HT-29 (cell line): ENCODE data around the gene PDLIM7. TPM values are rescaled to one million over a fixed set of nuclear protein-coding genes. Genes with fewer than 3 reads are reported as not detected.
A peak's percentile ranks its signal among the peaks of the same experiment; 100 is the strongest.
"Not testable (repeated sequence)": the region's sequence is repeated elsewhere in the genome, so short reads cannot be mapped to it uniquely, and the experiment has no call there.

ENCODE experiments used
- DNase-seq: peaks from one replicate; pipeline ENCODE4 v3.0.0-alpha.2; 2015; ENCODE audit warnings: low spot score
- total RNA-seq: library from RNA; depleted of rRNA; stranded (reverse); fragments of >200 nt; shearing (Covaris generic); gene quantifications from 2 replicates; pipeline ENCODE4 v1.2.3, GENCODE V29; 2014

PDLIM7 gene
- total RNA-seq, 1 experiment from 2014 or later = 32.2 TPM

- DNase-seq = no peak
These were observed 5.2 kb downstream of the PDLIM7 start for GRCh38 chr5:177491983-177492746.

GRCh38 chr5:177491429-177491945 lies 5.9 kb downstream of the PDLIM7 start:
- peak; percentile 46 for DNase-seq

GRCh38 chr5:177490992-177491391 lies 6.4 kb downstream of the PDLIM7 start:
- no peak for DNase-seq

DNA sequence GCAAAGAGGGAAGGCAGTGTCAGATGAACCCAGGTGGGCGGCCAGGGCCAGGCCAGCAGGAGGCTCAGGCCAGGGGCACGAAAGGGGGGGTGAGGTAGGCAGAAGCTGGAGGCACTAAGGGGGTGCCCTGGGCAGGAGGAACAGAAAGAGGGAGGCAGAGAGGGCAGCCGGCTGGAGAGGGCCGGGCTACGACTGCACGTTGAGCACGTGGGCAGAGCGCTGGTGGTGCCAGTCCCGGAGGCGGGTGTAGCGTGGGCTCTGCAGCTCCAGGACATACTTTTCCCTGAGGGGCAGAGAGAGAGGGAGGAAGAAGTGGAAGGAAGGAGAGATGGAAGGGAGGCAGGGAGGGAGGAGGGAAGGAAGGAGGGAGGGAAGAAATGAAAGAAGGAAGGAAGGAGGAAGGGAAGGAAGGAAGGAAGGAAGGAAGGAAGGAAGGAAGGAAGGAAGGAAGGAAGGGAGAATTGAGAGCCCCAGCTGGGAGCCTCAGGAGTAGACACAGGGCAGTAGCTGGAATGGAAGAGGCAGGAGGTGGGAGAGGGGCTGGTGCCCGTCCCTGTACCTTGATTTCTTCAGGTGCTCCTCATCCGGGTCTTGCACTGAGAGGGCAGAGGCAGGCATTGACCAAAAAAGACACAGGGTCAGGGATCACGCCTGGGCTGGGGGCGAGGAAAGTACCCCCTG lies 7.0 kb downstream of the PDLIM7 start:
- DNase-seq = no peak

GRCh38 chr5:177489119-177489716 lies 8.2 kb downstream of the PDLIM7 start:
- no peak for DNase-seq

DNA sequence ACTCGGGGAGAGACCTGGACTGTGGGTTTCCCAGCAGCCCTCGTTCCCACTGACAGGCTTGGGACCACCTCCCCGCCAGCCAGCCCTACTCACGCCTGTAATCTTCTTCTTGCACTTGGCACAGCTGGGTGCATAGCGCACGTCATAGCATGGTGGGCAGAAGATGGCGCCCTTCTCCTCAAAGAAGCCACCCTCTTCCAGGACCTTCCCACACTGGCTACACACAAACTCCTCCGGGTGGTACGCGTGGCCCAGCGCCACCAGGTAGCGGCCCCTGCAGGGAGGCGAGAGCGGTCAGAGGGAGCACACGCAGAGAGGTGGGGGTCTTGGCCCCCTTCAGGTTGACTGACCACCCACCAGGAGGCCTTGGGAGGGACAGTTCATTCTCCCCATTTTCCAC lies 9.4 kb downstream of the PDLIM7 start:
- DNase-seq = no peak

DNA sequence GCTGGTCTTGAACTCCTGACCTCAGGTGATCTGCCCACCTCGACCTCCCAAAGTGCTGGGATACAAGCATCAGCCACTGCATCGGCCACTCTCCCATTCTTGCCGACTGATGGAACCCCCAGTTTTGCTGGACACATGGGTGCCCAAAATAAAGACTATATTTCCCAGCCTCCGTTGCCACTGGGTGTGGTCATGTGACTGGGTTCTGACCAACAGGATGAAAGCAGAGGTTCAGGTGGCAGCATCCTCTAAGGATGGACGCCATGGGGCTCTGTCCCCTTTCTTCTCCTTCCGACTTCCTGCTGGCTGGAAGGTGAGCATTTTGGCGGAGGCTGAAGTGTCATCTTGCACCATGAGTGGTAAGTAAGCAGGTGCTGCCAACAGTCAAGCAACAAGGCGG lies 10.3 kb downstream of the PDLIM7 start:
- no peak for DNase-seq

GRCh38 chr5:177486256-177486655 lies 11.1 kb downstream of the PDLIM7 start:
- DNase-seq = no peak

GRCh38 chr5:177485753-177486152 lies 11.7 kb downstream of the PDLIM7 start:
- DNase-seq = not testable (repeated sequence)

GRCh38 chr5:177484902-177485549 lies 12.4 kb downstream of the PDLIM7 start:
- DNase-seq = no peak

DNA sequence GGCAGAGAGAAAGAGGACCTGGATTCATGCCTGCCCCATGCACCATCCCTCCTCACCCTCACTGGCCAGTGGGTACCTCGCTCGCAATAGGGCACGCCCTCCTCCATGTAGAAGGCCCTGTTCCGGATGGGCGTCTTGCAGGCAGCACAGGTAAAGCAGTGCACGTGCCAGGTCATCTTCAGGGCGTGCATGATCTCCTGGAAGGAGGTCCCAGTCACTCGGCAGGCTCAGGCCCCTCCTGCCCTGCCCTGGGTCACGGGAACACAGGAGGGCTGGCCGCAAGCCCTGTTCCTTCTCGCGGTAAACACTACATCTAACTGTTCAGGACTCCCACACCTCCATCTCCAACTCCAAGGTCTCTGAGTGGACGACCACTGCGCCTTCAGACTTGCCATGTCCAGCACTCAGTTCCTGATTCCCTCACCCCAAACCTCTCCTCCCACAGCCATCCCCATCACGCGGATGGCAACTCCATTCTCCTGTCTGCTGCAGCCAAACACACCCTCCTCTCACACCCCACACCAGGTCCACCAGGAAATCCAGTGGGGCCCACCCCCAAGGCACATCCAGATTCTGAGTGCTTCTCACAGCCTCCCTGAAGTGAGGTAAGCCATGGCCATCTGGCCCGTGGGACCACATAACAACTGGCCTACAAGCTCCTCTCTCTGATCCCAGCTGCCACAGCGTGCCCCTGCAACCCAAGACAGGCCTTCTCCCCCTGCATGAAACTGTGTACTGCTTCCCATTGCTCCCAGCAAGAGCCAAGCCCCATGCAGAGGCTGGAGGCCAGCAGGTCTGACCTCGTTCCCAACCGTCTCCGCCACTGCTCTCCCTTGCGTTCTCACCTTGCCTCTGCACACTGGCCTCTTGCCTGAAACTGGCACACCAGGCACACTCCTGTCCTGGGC lies 13.2 kb downstream of the PDLIM7 start:
- DNase-seq = no peak

GRCh38 chr5:177483042-177483441 lies 14.4 kb downstream of the PDLIM7 start:
- DNase-seq = no peak

GRCh38 chr5:177482359-177482795 lies 15.0 kb downstream of the PDLIM7 start:
- DNase-seq = no peak

DNA sequence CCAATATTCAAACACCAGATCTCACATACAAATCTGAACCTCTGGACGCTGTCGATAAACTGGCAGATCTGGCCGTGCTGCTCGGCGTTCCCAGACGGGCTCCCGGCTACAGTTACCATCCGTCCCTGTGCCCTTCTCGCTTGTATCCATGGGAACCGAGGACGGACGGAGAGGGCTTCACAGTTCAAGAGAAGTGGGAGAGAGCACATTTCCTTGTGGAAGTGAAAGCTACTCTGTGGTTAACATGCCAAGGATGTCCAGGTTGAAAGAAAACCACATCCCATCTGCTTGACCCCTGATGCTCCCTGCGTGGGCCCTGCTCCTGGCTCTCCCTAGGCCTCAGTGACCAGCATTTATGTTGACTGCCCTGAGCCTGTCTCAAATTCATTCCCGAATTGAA lies 17.6 kb downstream of the PDLIM7 start:
- DNase-seq = no peak

- DNase-seq = no peak
These were observed 18.4 kb downstream of the PDLIM7 start for GRCh38 chr5:177478711-177479646.

DNA sequence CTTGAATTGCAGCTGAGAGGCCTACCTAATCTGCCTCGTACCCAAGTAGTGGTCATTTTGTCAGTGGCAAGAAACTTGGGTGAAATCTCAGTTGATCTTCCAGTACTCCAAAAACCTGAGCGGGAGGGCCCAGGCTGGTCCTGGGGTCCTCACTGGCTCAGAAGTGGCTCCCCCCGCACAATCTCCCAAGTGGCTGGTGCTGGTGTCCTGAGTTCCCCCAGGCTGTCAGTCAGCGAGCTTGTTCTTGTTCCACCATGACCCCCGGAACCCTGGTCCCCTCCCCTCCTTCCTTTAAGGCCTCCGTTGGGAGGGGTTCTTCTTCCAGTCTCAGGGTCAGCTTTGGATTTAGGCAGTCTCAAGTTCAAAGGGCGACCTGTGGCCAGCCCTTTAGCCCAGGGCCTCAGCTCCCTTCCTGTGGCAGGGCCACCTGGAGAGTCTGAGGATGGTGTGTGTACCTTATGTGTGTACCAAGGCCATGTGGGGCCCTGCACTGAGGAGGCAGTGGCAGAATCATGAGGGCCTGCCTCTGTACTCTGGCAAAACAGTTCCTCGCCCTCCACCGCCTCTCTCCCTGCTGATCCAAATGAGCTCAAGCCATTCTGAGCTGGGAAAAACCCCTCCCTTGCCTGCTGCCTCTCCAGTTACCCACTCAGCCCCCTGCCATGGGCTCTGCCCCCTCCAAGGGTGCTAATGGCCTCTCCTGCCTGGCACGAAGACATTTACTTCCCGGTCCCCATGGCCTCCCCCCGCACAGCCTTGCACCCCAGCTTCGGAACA lies 19.5 kb downstream of the PDLIM7 start:
- DNase-seq = no peak

- DNase-seq = no peak
These were observed 20.7 kb downstream of the PDLIM7 start for GRCh38 chr5:177476531-177477233.
